GM18499 (cell line): ENCODE results near the gene ECT2L.
"Not testable (repeated sequence)": the region's sequence is repeated elsewhere in the genome, so short reads cannot be mapped to it uniquely, and the experiment has no call there.

Experiments used
- ATAC-seq: cut with Tn5 transposase; IDR thresholded peaks from one replicate; pipeline ENCODE4 v1.9.1; 2021; ENCODE audit warnings: moderate number of reproducible peaks; ENCODE audit not compliant: insufficient read depth, unreplicated experiment

The ECT2L gene

GRCh38 chr6:138920906-138921305 is 125.0 kb downstream of the ECT2L start:
- no peak for ATAC-seq

DNA sequence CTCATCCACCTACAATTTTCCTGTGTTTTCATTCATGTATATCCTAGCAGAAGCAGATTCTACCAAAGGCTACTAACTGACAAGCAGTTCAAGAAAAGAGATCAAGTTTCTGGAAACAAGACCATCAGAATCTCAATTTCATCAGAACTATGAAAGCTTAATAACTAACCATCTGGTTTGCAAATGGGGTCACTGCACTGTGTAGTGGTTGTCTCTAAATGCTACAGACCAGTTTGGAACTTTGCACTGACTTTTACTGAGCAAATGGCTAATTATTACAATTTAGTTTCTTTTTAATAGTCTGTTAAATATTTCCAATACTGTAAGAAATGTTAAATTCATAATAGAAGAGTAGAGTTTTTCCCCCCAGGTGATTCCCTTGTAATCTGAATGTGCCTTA is 127.7 kb downstream of the ECT2L start:
- ATAC-seq, result no peak

- ATAC-seq, result no peak
Measured at GRCh38 chr6:138925806-138926205, 129.9 kb downstream of the ECT2L start.

DNA sequence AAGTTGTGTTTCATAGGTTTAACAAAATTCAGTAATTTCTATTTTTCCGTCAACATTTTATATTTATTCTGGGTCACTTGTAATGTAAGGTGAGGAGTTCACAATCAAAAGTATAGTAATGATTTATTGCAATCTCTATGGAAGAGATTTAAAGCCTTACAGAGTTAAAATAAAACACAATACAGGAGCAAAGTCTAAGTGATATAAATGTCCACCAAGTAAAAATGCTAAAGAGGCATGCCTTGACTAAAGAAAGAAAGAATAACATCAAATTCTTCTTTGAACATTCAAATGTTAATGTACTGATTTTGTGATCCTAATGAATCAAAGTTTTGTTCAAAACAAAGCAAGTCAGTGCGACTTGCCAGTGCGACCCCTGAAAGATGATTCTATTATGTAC is 130.7 kb downstream of the ECT2L start:
- ATAC-seq, result no peak

DNA sequence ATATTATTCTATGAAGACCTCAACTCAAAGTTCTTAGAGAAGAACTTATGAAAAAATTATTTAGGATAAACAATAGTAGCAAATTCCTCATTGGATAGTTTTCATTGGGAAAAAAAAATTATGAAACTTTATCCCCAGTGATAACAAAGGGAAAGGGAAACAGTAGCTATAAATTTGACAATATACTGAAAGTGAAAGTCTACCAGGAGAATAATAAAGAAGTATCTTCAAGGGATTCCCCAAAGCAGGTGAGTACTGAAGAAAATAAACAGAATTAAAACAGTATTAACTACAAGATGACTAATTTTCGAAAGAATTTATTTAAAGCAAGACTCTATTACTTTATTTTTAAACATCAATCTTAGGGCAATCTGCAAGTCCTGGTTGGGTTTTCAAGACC is 135.8 kb downstream of the ECT2L start:
- no peak for ATAC-seq

GRCh38 chr6:138936873-138937272 is 141.0 kb downstream of the ECT2L start:
- ATAC-seq, result not testable (repeated sequence)

- no peak for ATAC-seq
Measured at GRCh38 chr6:138943089-138943625, 147.3 kb downstream of the ECT2L start.

DNA sequence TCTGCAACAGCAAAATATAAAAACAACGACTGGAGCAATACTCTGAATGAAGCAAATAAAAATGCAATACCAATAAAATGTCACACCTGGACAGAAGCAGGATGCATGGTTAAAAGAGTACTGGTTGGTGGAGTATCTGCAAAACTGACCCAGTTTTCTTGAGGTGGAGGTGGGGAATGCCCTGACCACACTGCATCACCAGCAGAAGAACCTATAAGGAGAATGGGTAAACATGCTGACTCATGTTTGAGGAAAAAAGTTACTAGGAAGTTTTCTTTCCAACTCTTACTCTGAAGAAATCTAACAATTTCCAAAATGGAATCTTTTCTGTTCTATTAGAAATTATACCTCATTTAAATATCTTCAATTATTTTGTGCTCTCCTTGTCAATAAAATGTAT is 148.5 kb downstream of the ECT2L start:
- ATAC-seq, result no peak

DNA sequence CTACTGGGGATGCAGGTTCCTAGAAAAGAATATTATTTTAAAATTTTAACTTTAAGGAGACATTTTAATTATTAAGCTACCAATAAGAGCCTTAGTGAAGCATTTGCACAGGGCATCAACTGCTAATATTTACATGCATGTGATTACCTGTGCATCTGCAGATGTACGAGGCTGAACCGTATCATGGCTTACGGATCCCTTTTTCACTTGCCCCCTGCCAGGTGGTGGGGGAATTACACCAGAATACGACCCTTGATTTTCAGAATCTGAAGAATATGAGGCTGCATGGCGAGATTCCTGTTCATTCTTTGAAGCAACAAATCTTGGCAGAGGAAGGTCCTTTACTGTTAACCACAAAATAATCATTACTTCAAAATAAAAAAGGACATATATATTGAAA is 149.5 kb downstream of the ECT2L start:
- ATAC-seq, result no peak

DNA sequence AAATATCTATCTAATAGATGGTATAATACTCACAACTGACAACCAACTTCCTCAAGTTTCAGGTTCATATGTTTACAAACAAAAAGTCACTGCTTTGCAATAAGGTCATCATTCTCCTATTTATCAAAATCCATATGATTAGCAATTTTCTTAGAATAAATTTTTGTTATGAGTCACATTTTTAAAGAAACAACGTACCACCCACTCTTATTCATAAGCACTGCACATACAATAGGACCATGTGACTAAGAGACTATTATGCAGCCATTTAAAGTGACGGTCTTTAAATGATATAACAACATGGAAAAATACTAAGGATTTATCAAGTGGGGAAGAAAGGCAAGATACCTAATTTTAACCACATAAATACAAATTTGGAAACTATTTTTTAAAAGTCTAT is 152.1 kb downstream of the ECT2L start:
- ATAC-seq, result no peak

DNA sequence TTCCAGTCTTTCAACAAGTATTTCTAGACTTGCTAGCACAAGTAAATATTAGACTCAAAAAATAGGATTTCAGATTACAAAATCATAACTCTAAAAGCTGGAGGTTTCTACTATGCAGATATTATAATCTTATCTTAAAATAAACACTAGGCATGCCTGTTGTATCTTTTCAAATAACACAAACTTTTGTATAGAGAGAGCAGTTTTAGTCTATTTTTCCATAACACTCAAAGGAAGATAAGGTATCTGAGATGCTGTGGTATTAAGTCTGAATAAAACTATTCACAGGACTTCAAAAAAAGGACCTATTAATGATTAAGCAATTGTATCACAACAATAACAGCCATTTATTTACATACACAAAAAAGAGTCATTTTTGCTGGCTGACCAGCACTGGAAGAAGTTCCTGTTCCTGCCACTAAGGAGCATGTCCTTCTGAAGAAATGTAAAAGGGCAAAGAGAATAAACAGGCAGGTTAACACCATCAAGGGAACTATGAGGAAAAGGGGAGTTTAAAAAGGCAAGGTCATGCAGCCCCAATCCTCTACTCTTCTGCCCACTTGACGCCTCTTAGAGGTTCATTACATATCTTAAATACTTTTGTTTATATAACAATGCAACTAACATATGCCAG is 152.8 kb downstream of the ECT2L start:
- ATAC-seq, result no peak

DNA sequence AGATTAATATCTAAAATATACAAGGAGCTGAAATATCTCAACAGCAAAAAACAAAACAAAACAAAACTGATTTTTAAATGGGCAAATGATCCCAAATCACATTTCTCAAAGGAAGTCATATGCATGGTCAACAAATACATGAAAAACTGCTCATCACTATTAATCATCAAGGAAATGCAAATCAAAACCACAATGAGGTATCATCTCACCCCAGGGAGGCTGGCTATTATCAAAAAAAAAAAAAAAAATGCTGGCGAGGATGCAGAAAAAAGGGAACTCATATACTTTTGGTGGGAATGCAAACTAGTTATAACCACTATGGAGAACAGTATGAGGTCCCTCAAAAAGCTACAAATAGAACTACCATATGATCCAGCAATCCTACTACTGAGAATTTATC is 157.6 kb downstream of the ECT2L start:
- no peak for ATAC-seq
